Measurements from ENCODE around the gene SLC4A5. TPM values are rescaled to one million over a fixed set of nuclear protein-coding genes. Genes with fewer than 3 reads are reported as not detected.

Gene SLC4A5
- total RNA-seq, 1 experiment from 2014 or later, result not detected

- ChIA-PET POLR2A (ENCODE audit: unreplicated experiment) (no interaction called here), CTCF (no interaction called here)
- Histone ChIP-seq H3K4me3 (no peak overlapping the region), H3F3A (ENCODE audit: insufficient read depth, low read depth) (no peaks in the 10 kb centered on the region), H3K9me3 (ENCODE audit: insufficient read depth, low read depth) (no peaks in the 10 kb centered on the region), H3K4me1 (replicated peaks; ENCODE audit: insufficient read depth) (no peaks in the 10 kb centered on the region), H3K79me2 (ENCODE audit: low read depth) (no peaks in the 10 kb centered on the region), H4K20me1 (ENCODE audit: insufficient read depth) (no peaks in the 10 kb centered on the region), H3K4me2 (no peak overlapping the region), H3K9me2 (ENCODE audit: insufficient read depth) (no peaks in the 10 kb centered on the region), H3K36me3 (ENCODE audit: low read depth) (no peaks in the 10 kb centered on the region), H3K27ac (no peak overlapping the region), H2AFZ (no peak overlapping the region), H3K27me3 (ENCODE audit: insufficient read depth, low read depth) (no peaks in the 10 kb centered on the region)
- TF ChIP-seq EZH2 (IDR thresholded peaks at IDR 0.05; ENCODE audit: low read depth), result no peak
- no TSS peak for BruUV-seq (replicated peaks)
- intact Hi-C loops (cut with micrococcal nuclease; ENCODE audit: unreplicated experiment), result loop anchor here (5.0 kb wide), 1 partner anchor 333 kb away; no protein-coding TSS in a partner anchor
- no peak for DNase-seq
Measured at GRCh38 chr2:74253971-74254310, 89.3 kb downstream of the SLC4A5 start.

- Histone ChIP-seq H3F3A (ENCODE audit: insufficient read depth, low read depth) (no peaks in the 10 kb centered on the region), H3K36me3 (ENCODE audit: low read depth) (no peaks in the 10 kb centered on the region), H3K4me2 (no peak overlapping the region), H3K27me3 (ENCODE audit: insufficient read depth, low read depth) (no peaks in the 10 kb centered on the region), H3K4me3 (no peak overlapping the region), H3K9me2 (ENCODE audit: insufficient read depth) (no peaks in the 10 kb centered on the region), H4K20me1 (ENCODE audit: insufficient read depth) (no peaks in the 10 kb centered on the region), H3K4me1 (replicated peaks; ENCODE audit: insufficient read depth) (no peaks in the 10 kb centered on the region), H2AFZ (no peak overlapping the region), H3K9me3 (ENCODE audit: insufficient read depth, low read depth) (no peaks in the 10 kb centered on the region), H3K79me2 (ENCODE audit: low read depth) (no peaks in the 10 kb centered on the region), H3K27ac (no peak overlapping the region)
- ChIA-PET POLR2A (ENCODE audit: unreplicated experiment) (interaction anchor here (0.6 kb wide), 1 partner anchor 255 kb away, joined by 7 read pairs; no protein-coding TSS in a partner anchor), CTCF (no interaction called here)
- intact Hi-C loops (cut with micrococcal nuclease; ENCODE audit: unreplicated experiment), result loop anchor here (5.0 kb wide), 1 partner anchor 334 kb away; no protein-coding TSS in a partner anchor
- BruUV-seq (replicated peaks), result no TSS peak
- no peak for DNase-seq
- TF ChIP-seq CTCF (conservative IDR thresholded peaks at IDR 0.05), result no peak
- TF ChIP-seq EZH2 (IDR thresholded peaks at IDR 0.05; ENCODE audit: low read depth), result no peak
Measured at GRCh38 chr2:74253306-74253970, 89.8 kb downstream of the SLC4A5 start.

- intact Hi-C loops (cut with micrococcal nuclease; ENCODE audit: unreplicated experiment), result loop anchor here (5.0 kb wide), 1 partner anchor 334 kb away; no protein-coding TSS in a partner anchor
- CTCF ChIA-PET, result no interaction called here
- POLR2A ChIA-PET (ENCODE audit: unreplicated experiment), result interaction anchor here (0.6 kb wide), 1 partner anchor 254 kb away, joined by 7 read pairs; no protein-coding TSS in a partner anchor
Measured at GRCh38 chr2:74252862-74253261, 90.4 kb downstream of the SLC4A5 start.

More at GRCh38 chr2:74252862-74253261, 90.4 kb downstream of the SLC4A5 start:
- Histone ChIP-seq H3K27me3 (ENCODE audit: insufficient read depth, low read depth) (no peaks in the 10 kb centered on the region), H3K9me2 (ENCODE audit: insufficient read depth) (no peaks in the 10 kb centered on the region), H3K4me3 (no peak overlapping the region), H2AFZ (no peak overlapping the region), H3K4me2 (no peak overlapping the region), H3K79me2 (ENCODE audit: low read depth) (no peaks in the 10 kb centered on the region), H3K4me1 (replicated peaks; ENCODE audit: insufficient read depth) (no peaks in the 10 kb centered on the region), H3K9me3 (ENCODE audit: insufficient read depth, low read depth) (no peaks in the 10 kb centered on the region), H3K36me3 (ENCODE audit: low read depth) (no peaks in the 10 kb centered on the region), H3K27ac (no peak overlapping the region), H3F3A (ENCODE audit: insufficient read depth, low read depth) (no peaks in the 10 kb centered on the region), H4K20me1 (ENCODE audit: insufficient read depth) (no peaks in the 10 kb centered on the region)
- TF ChIP-seq EZH2 (IDR thresholded peaks at IDR 0.05; ENCODE audit: low read depth), result no peak
- TF ChIP-seq CTCF (conservative IDR thresholded peaks at IDR 0.05), result no peak
- no TSS peak for BruUV-seq (replicated peaks)
- DNase-seq, result no peak
